Endodermal cell (in vitro differentiated cells): ENCODE results near the gene ZNF200. TPM values are rescaled to one million over a fixed set of nuclear protein-coding genes. Genes with fewer than 3 reads are reported as not detected.
A peak's percentile ranks its signal among the peaks of the same experiment; 100 is the strongest.
"Not testable (repeated sequence)": the region's sequence is repeated elsewhere in the genome, so short reads cannot be mapped to it uniquely, and the experiment has no call there.

Experiments
- DNase-seq: peaks from one replicate; pipeline ENCODE4 v3.0.0-alpha.2; 2017
- H3K27ac ChIP-seq: 2 replicates; pipeline ENCODE4 v1.5.1; 2013; ENCODE audit warnings: mild to moderate bottlenecking, low read depth, low read length, moderate library complexity
- H3K27me3 ChIP-seq: 2 replicates; pipeline ENCODE4 v1.6.1; 2013; ENCODE audit warnings: mild to moderate bottlenecking, low read length, moderate library complexity; ENCODE audit not compliant: insufficient read depth, control insufficient read depth, poor library complexity, severe bottlenecking
- H3K36me3 ChIP-seq: 2 replicates; pipeline ENCODE4 v1.7.0; 2013; ENCODE audit warnings: mild to moderate bottlenecking, low read length, moderate library complexity; ENCODE audit not compliant: control insufficient read depth, insufficient read depth
- H3K4me1 ChIP-seq: one replicate; pipeline ENCODE4 v1.7.0; 2013; ENCODE audit warnings: low read length; ENCODE audit not compliant: control insufficient read depth, insufficient read depth
- H3K4me3 ChIP-seq: 2 replicates; pipeline ENCODE4 v1.5.1; 2013; ENCODE audit warnings: mild to moderate bottlenecking, low read length, moderate library complexity
- H3K9ac ChIP-seq: 2 replicates; pipeline ENCODE4 v1.6.1; 2013; ENCODE audit warnings: mild to moderate bottlenecking, low read length, moderate library complexity; ENCODE audit not compliant: poor library complexity, severe bottlenecking; ENCODE audit errors: extremely low read depth
- H3K9me3 ChIP-seq: 2 replicates; pipeline ENCODE4 v1.6.1; 2013; ENCODE audit warnings: mild to moderate bottlenecking, low read length, moderate library complexity; ENCODE audit not compliant: control insufficient read depth
- H3K27ac Mint-ChIP-seq: 2 replicates; pipeline ENCODE4 v1.8.0; 2020; ENCODE audit warnings: mixed read lengths
- H3K27me3 Mint-ChIP-seq: 2 replicates; pipeline ENCODE4 v1.8.0; 2021; ENCODE audit warnings: mild to moderate bottlenecking, mixed read lengths; ENCODE audit not compliant: insufficient read depth
- H3K36me3 Mint-ChIP-seq: 2 replicates; pipeline ENCODE4 v1.8.0; 2020; ENCODE audit warnings: low read depth, mixed read lengths
- H3K4me1 Mint-ChIP-seq: 2 replicates; pipeline ENCODE4 v1.8.0; 2020; ENCODE audit warnings: mixed read lengths
- H3K4me3 Mint-ChIP-seq: 2 replicates; pipeline ENCODE4 v1.8.0; 2020; ENCODE audit warnings: mild to moderate bottlenecking, moderate library complexity, mixed read lengths
- H3K9me3 Mint-ChIP-seq: 2 replicates; pipeline ENCODE4 v1.8.0; 2020; ENCODE audit warnings: mild to moderate bottlenecking, mixed read lengths
- CTCF ChIP-seq: fragments of 200-600 bp; sonication (generic); conservative IDR thresholded peaks from 2 replicates; pipeline ENCODE4 v1.5.0; 2021; ENCODE audit warnings: antibody characterized with exemption, mild to moderate bottlenecking
- WGBS, 2 experiments: methylation state at CpG; one replicate each; pipeline versions ENCODE4 v1.1.5 to v1.1.7; 2013; ENCODE audit warnings: missing lambda C conversion rate in 2 of 2, mixed read lengths in 1 of 2; ENCODE audit not compliant: insufficient coverage in 1 of 2, insufficient read length in 1 of 2; 5-methylcytosine and 5-hydroxymethylcytosine counted together
- total RNA-seq, 2 donors: library from RNA; stranded (reverse); fragmentation: NEBNext Ultra II Directional in 1 of 2; extraction: Animal tissue kit (Norgen Biotek cat#: 25700) in 1 of 2; gene quantifications; 2 replicates in 1 of 2; 3 replicates in 1 of 2; pipeline ENCODE4 v1.2.1, GENCODE V29; 2021

The ZNF200 gene
- total RNA-seq, 2 donors from 2014 or later, result 11.2 TPM

- TF ChIP-seq CTCF, result no peak
- Histone ChIP-seq H3K27me3 (peaks cover 52% of the 10 kb centered on the region), H3K9ac (no peak overlapping the region), H3K36me3 (no peaks in the 10 kb centered on the region), H3K27ac (no peak overlapping the region), H3K4me1 (no peaks in the 10 kb centered on the region), H3K4me3 (peak overlapping the region; percentile 88), H3K9me3 (no peaks in the 10 kb centered on the region)
- Mint-ChIP-seq H3K36me3 (no peaks in the 10 kb centered on the region), H3K4me1 (peaks cover 7% of the 10 kb centered on the region), H3K4me3 (peak overlapping the region; percentile 93), H3K27me3 (peaks cover 68% of the 10 kb centered on the region), H3K9me3 (no peaks in the 10 kb centered on the region), H3K27ac (no peak overlapping the region)
- DNase-seq, result peak; percentile 53
- 87 to 93% methylated on average over 18 to 23 of the region's 23 CpGs for WGBS, 2 experiments
Observed at GRCh38 chr16:3186946-3187690, 47.8 kb downstream of the ZNF200 start.

- Mint-ChIP-seq H3K36me3 (no peaks in the 10 kb centered on the region), H3K9me3 (no peaks in the 10 kb centered on the region), H3K4me3 (peak overlapping the region; percentile 78), H3K4me1 (peaks cover 2% of the 10 kb centered on the region), H3K27ac (peak overlapping the region; percentile 5), H3K27me3 (peaks cover 73% of the 10 kb centered on the region)
- no peak for TF ChIP-seq CTCF
- Histone ChIP-seq H3K4me1 (no peaks in the 10 kb centered on the region), H3K4me3 (peak overlapping the region; percentile 92), H3K36me3 (no peaks in the 10 kb centered on the region), H3K9ac (peak overlapping the region; percentile 15), H3K9me3 (no peaks in the 10 kb centered on the region), H3K27me3 (peaks cover 62% of the 10 kb centered on the region), H3K27ac (no peak overlapping the region)
- peak; percentile 83 for DNase-seq
- 1 to 3% methylated on average over 30 to 40 of the region's 42 CpGs for WGBS, 2 experiments
Observed at GRCh38 chr16:3183445-3184139, 51.4 kb downstream of the ZNF200 start.

- peak overlapping the region; percentile 15 for H3K9ac ChIP-seq
- 0 to 1% methylated on average over 59 to 72 of the region's 72 CpGs for WGBS, 2 experiments
- H3K36me3 ChIP-seq, result no peaks in the 10 kb centered on the region
- Mint-ChIP-seq H3K27me3 (peaks cover 80% of the 10 kb centered on the region), H3K4me3 (peak overlapping the region; percentile 78), H3K9me3 (no peaks in the 10 kb centered on the region), H3K4me1 (peaks cover 2% of the 10 kb centered on the region), H3K27ac (no peak overlapping the region), H3K36me3 (no peaks in the 10 kb centered on the region)
- H3K9me3 ChIP-seq, result no peaks in the 10 kb centered on the region
- no peak overlapping the region for H3K27ac ChIP-seq
- H3K27me3 ChIP-seq, result peaks cover 70% of the 10 kb centered on the region
- peak; percentile 96 for DNase-seq
- no peaks in the 10 kb centered on the region for H3K4me1 ChIP-seq
- TF ChIP-seq CTCF, result peak; percentile 53
- peak overlapping the region; percentile 92 for H3K4me3 ChIP-seq
Observed at GRCh38 chr16:3182608-3183444, 52.1 kb downstream of the ZNF200 start.

- H3K9ac ChIP-seq, H3K4me1 ChIP-seq, H3K36me3 Mint-ChIP-seq, H3K9me3 ChIP-seq, DNase-seq, H3K9me3 Mint-ChIP-seq, H3K27ac ChIP-seq, H3K4me1 Mint-ChIP-seq, H3K36me3 ChIP-seq, H3K27ac Mint-ChIP-seq: not testable (repeated sequence)
- Histone ChIP-seq H3K27me3 (peaks cover 76% of the 10 kb centered on the region), H3K4me3 (peak overlapping the region; percentile 92)
- Mint-ChIP-seq H3K4me3 (peak overlapping the region; percentile 78), H3K27me3 (peaks cover 85% of the 10 kb centered on the region)
- 35 to 50% methylated on average over 5 to 8 of the region's 8 CpGs for WGBS, 2 experiments
Observed at GRCh38 chr16:3182293-3182607, 52.7 kb downstream of the ZNF200 start.
